H1 (cell line): ENCODE data around the gene NKAIN2.

Experiments used
- BRCA1 ChIP-seq: IDR thresholded peaks from 2 replicates; pipeline ENCODE4 v1.6.1; 2012; ENCODE audit warnings: low read depth, low read length, improper control_type of control experiment
- CHD2 ChIP-seq: IDR thresholded peaks from 2 replicates; pipeline ENCODE4 v1.6.1; 2012; ENCODE audit warnings: low read length, improper control_type of control experiment
- CREB1 ChIP-seq: IDR thresholded peaks from 2 replicates; pipeline ENCODE4 v1.6.1; 2012; ENCODE audit warnings: inconsistent platforms
- CTCF ChIP-seq, 3 experiments: IDR thresholded peaks; 1 replicate in 2 of 3; 2 replicates in 1 of 3; pipeline versions ENCODE4 v1.5.1 to v1.6.1; 2011; ENCODE audit warnings: low read length in 3 of 3, mild to moderate bottlenecking in 3 of 3, inconsistent platforms in 2 of 3, low read depth in 1 of 3, moderate library complexity in 1 of 3; ENCODE audit not compliant: insufficient read depth in 1 of 3; ENCODE audit errors: control extremely low read depth in 1 of 3
- EGR1 ChIP-seq: IDR thresholded peaks from 2 replicates; pipeline ENCODE4 v1.6.1; 2011; ENCODE audit warnings: low read depth, low read length, borderline replicate concordance
- MAFK ChIP-seq: IDR thresholded peaks from 2 replicates; pipeline ENCODE4 v1.6.1; 2012; ENCODE audit warnings: low read depth, mild to moderate bottlenecking, improper control_type of control experiment, low read length
- POLR2A ChIP-seq, 2 experiments: IDR thresholded peaks; 1 replicate in 1 of 2; 2 replicates in 1 of 2; pipeline ENCODE4 v1.6.1; 2011; ENCODE audit warnings: low read depth in 2 of 2, low read length in 2 of 2, mild to moderate bottlenecking in 2 of 2; ENCODE audit errors: control extremely low read depth in 1 of 2
- POLR2AphosphoS5 ChIP-seq: IDR thresholded peaks from 2 replicates; pipeline ENCODE4 v1.6.1; 2011; ENCODE audit warnings: low read depth, low read length
- RXRA ChIP-seq: IDR thresholded peaks from 2 replicates; pipeline ENCODE4 v1.6.1; 2011; ENCODE audit warnings: low read depth, mild to moderate bottlenecking, low read length, moderate library complexity; ENCODE audit not compliant: insufficient read depth
- TEAD4 ChIP-seq: IDR thresholded peaks from 2 replicates; pipeline ENCODE4 v1.6.1; 2012; ENCODE audit warnings: low read depth, low read length, inconsistent platforms, mixed read lengths

GRCh38 chr6:124040655-124041054 lies 237.0 kb downstream of the NKAIN2 start:
- no peak for TF ChIP-seq POLR2A (IDR thresholded peaks at IDR 0.05; ENCODE audit: control extremely low read depth in 1 of 2, low read depth in 2 of 2, low read length in 2 of 2)
- no peak for TF ChIP-seq EGR1
- TF ChIP-seq CREB1: no peak
- TF ChIP-seq CTCF (IDR thresholded peaks at IDR 0.05; ENCODE audit: control extremely low read depth in 1 of 3, insufficient read depth in 1 of 3, low read depth in 1 of 3, low read length in 3 of 3): no peak
- TF ChIP-seq CHD2: no peak
- TF ChIP-seq BRCA1: no peak
- TF ChIP-seq TEAD4: no peak
- no peak for TF ChIP-seq MAFK
- no peak for TF ChIP-seq RXRA
- TF ChIP-seq POLR2AphosphoS5: no peak
